ENCODE data around the gene HELZ. TPM values are rescaled to one million over a fixed set of nuclear protein-coding genes. Genes with fewer than 3 reads are reported as not detected.
"Not testable (repeated sequence)": the region's sequence is repeated elsewhere in the genome, so short reads cannot be mapped to it uniquely, and the experiment has no call there.

Gene HELZ
- total RNA-seq, 1 donor = 29.4 TPM

- no peak for DNase-seq (ENCODE audit: low read depth in 2 of 3, low spot score in 2 of 3)
Observed at GRCh38 chr17:67151717-67152116, 93.3 kb downstream of the HELZ start.

GRCh38 chr17:67150826-67151225 lies 94.2 kb downstream of the HELZ start:
- DNase-seq (ENCODE audit: low read depth in 2 of 3, low spot score in 2 of 3) = no peak

GRCh38 chr17:67148352-67148751 lies 96.6 kb downstream of the HELZ start:
- DNase-seq (ENCODE audit: low read depth in 2 of 3, low spot score in 2 of 3) = no peak

- DNase-seq (ENCODE audit: low read depth in 2 of 3, low spot score in 2 of 3) = no peak
Observed at GRCh38 chr17:67145183-67145805, 99.7 kb downstream of the HELZ start.

- DNase-seq (ENCODE audit: low read depth in 2 of 3, low spot score in 2 of 3) = no peak
Observed at GRCh38 chr17:67143318-67143717, 101.7 kb downstream of the HELZ start.

- not testable (repeated sequence) for DNase-seq (ENCODE audit: low read depth in 2 of 3, low spot score in 2 of 3)
Observed at GRCh38 chr17:67142030-67142429, 103.0 kb downstream of the HELZ start.

GRCh38 chr17:67139784-67140665 lies 105.0 kb downstream of the HELZ start:
- peak in 1 of 3 donors; percentile 21 for DNase-seq (ENCODE audit: low read depth in 2 of 3, low spot score in 2 of 3)

GRCh38 chr17:67139289-67139688 lies 105.7 kb downstream of the HELZ start:
- no peak for DNase-seq (ENCODE audit: low read depth in 2 of 3, low spot score in 2 of 3)

GRCh38 chr17:67138392-67138791 lies 106.6 kb downstream of the HELZ start:
- no peak for DNase-seq (ENCODE audit: low read depth in 2 of 3, low spot score in 2 of 3)

GRCh38 chr17:67137860-67138259 lies 107.1 kb downstream of the HELZ start:
- DNase-seq (ENCODE audit: low read depth in 2 of 3, low spot score in 2 of 3) = no peak

- DNase-seq (ENCODE audit: low read depth in 2 of 3, low spot score in 2 of 3) = no peak
Observed at GRCh38 chr17:67137026-67137370, 108.0 kb downstream of the HELZ start.

- no peak for DNase-seq (ENCODE audit: low read depth in 2 of 3, low spot score in 2 of 3)
Observed at GRCh38 chr17:67136191-67137025, 108.6 kb downstream of the HELZ start.

GRCh38 chr17:67133161-67133560 lies 111.8 kb downstream of the HELZ start:
- no peak for DNase-seq (ENCODE audit: low read depth in 2 of 3, low spot score in 2 of 3)

GRCh38 chr17:67132366-67132765 lies 112.6 kb downstream of the HELZ start:
- DNase-seq (ENCODE audit: low read depth in 2 of 3, low spot score in 2 of 3) = no peak

- no peak for DNase-seq (ENCODE audit: low read depth in 2 of 3, low spot score in 2 of 3)
Observed at GRCh38 chr17:67130768-67131167, 114.2 kb downstream of the HELZ start.

GRCh38 chr17:67129283-67129682 lies 115.7 kb downstream of the HELZ start:
- no peak for DNase-seq (ENCODE audit: low read depth in 2 of 3, low spot score in 2 of 3)

GRCh38 chr17:67128700-67129099 lies 116.3 kb downstream of the HELZ start:
- DNase-seq (ENCODE audit: low read depth in 2 of 3, low spot score in 2 of 3) = no peak

GRCh38 chr17:67127925-67128324 lies 117.1 kb downstream of the HELZ start:
- no peak for DNase-seq (ENCODE audit: low read depth in 2 of 3, low spot score in 2 of 3)

- DNase-seq (ENCODE audit: low read depth in 2 of 3, low spot score in 2 of 3) = no peak
Observed at GRCh38 chr17:67126983-67127382, 118.0 kb downstream of the HELZ start.

- not testable (repeated sequence) for DNase-seq (ENCODE audit: low read depth in 2 of 3, low spot score in 2 of 3)
Observed at GRCh38 chr17:67126543-67126942, 118.5 kb downstream of the HELZ start.

GRCh38 chr17:67125924-67126323 lies 119.1 kb downstream of the HELZ start:
- no peak for DNase-seq (ENCODE audit: low read depth in 2 of 3, low spot score in 2 of 3)

Measured in hematopoietic multipotent progenitor cell (in vitro differentiated cells).